Stimulated activated CD4-positive, alpha-beta T cell treated with anti-CD3 and anti-CD28 coated beads, Interleukin-4, amount 100 ng/mL, for 48 hours (primary cell): ENCODE results near the gene PLCD1.
A peak's percentile ranks its signal among the peaks of the same experiment; 100 is the strongest.

Experiments used
- DNase-seq, 2 donors: peaks; one replicate each; pipeline ENCODE4 v3.0.0-alpha.2; 2020; ENCODE audit warnings: low read depth in 2 of 2

PLCD1 gene

DNA sequence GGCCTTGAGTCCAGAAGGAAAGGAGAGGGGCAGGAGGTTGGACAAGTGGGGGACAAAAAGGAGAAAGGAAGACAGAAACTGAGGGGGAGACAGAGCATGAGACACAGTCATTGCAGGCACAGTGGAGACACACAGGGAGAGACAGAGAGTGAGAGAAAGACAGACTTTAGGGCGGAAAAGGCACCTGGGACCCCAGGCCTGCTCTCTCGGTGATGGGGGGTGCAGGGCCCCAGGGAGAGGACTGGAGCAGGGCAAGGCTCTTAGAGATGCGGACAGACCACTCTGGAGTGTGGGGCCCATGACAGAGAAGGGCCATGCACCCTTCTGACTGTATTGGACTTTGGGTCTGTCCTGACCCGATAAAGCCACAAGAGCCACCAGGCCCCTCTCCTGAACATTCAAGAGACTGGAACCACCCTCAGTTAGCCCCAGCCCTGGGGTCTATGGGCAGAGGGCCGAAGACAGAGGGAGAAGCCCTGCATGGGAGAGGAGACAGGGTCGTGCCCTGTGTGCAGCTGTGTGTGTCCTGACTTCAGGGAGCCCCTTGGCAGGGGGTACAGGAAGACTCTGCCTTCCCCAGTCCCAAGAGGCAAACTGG is 12.5 kb downstream of the PLCD1 start:
- no peak for DNase-seq

GRCh38 chr3:38016410-38016809 is 13.0 kb downstream of the PLCD1 start:
- DNase-seq, result no peak

DNA sequence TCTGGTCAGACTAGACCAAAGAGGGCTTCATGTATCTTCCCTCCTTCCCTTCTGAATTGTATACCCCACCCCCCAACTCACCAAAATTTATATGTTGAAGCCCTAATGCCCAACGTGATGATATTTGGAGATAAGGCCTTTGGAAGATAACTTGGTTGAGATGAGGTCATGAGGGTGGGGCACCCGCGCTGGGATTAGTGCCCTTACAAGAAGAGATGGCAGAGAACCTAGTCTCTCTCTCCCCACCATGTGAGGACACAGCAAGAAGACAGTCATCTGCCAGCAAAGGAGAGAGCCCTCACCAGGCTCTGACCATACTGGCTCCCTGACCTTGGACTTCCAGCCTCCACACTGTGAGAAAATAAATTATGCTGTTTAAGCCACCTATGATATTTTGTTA is 13.5 kb downstream of the PLCD1 start:
- no peak for DNase-seq

- DNase-seq, result no peak
These were observed 14.0 kb downstream of the PLCD1 start for GRCh38 chr3:38015485-38015884.

DNA sequence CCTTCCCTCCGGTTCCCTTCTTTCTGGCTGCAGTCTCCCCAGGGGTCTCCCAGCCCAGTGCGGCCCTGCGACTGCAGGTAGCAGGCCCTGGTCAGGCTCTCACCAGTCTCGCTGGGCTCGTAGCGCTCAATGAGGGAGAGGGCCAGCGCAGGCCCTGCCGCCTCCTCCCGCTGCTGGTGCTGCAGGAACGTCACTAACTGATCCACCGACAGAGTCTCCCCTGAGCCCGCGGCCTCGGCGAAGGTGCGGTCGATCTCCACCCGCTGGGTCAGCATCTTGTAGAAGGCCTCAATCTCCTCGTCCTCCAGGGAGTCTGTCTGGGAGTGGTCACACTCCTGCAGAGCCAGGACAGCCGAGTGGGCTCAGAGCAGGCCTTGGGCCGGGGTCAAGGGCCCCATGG is 18.3 kb downstream of the PLCD1 start:
- no peak for DNase-seq

DNA sequence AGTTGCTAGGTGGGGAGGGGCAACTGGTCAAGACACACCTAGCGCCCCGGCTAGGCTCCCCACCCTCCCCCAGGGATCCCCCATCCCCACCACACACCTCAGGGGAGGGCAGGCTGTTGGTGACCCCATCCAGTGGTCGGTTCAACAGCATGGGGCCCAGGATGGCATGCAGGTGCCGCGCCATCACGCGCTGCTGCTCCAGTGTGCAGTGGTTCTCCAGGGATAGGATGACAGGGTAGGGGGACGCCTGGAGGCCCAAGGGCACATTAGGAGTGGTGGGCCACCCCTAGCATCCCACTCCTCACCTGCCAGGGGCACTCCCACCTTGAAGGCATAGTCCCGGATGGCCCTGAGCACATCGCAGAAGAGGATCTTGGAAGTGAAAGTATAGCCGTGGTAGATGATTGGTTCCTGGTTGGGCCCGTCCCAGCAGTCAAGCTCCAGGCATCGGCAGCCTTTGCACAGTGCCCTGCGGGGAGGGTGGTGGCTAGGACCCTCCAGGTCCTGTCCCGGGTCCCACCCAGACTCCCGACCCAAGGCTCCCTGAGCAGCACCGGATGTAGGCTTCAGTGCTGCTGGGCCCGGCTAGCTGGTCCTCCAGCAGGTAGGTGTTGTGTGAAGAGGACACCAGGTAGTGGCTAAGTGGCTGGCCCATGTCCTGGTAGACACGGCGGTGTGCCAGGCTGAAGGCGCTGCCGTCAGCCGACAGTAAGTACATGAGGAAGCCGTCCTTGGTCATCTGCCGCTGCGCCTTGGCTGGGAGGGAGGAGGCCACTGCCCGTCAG is 19.4 kb downstream of the PLCD1 start:
- DNase-seq, result no peak

DNA sequence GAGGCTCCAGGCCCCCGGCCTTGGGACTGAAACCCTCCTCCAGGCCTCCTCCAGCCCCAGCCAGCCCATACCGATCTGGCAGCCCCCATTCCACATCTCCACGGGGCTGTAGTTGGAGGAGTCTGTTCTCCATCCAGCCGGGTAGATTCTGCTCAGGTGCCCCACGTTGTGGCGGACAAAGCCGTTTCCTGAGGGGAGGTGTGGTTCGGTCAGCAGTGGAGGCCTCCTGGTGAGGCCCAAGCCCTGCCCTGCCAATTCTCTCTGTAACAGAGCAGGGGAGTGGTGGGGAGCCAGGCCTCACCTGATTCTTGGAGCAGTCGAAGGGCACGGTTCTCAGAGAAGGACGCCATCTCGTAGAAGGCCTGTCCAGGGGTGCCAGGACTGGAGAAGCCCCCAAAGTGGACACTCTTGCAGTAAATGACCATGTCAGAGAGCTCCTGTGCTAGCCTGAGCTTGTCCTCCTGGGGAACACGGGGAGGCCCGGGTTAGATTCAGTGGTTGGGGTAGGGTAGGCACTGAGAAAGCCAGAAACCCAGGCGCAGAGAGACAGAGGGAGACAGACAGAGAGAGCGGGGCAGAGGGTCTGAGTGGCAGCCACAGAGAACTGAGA is 20.4 kb downstream of the PLCD1 start:
- DNase-seq, result no peak

GRCh38 chr3:38008191-38008701 is 21.2 kb downstream of the PLCD1 start:
- no peak for DNase-seq

DNA sequence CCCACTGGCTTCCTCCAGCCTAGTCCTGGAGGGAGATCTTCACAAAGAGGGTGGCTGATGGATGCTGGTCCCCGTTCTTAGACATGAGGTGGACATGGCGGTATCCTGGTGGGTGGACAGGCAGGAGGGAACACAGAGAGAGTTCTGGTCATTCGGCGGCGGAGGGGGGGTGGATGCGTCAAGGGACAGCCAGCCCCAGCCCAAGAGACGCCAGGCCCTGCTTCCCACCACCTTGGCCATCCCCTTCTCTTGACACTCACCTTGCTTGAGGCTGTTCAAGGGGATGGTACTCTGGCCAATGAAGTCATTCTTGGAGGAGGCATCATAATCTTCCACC is 21.7 kb downstream of the PLCD1 start:
- no peak for DNase-seq

- no peak for DNase-seq
These were observed 22.9 kb downstream of the PLCD1 start for GRCh38 chr3:38006445-38006995.

DNA sequence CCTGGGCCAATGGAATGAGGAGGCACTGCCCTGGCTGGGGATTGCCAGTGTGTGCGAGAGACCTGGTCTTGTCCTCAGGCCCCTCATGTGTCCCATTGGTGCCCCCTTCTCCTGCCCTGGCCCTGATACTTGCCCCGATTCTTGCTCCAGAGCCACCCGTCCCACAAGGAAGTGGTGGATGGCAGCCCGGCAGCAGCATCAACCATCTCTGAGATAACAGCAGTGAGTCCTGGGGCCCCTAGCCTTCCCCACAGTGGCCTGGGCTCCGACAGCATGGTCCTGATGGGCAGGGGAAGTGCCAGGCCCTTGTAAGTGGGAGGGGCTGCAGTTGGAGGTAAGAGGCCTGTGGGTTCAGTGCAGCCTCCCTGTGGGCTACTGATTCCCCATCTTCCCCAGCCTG is 23.4 kb downstream of the PLCD1 start:
- no peak for DNase-seq

DNA sequence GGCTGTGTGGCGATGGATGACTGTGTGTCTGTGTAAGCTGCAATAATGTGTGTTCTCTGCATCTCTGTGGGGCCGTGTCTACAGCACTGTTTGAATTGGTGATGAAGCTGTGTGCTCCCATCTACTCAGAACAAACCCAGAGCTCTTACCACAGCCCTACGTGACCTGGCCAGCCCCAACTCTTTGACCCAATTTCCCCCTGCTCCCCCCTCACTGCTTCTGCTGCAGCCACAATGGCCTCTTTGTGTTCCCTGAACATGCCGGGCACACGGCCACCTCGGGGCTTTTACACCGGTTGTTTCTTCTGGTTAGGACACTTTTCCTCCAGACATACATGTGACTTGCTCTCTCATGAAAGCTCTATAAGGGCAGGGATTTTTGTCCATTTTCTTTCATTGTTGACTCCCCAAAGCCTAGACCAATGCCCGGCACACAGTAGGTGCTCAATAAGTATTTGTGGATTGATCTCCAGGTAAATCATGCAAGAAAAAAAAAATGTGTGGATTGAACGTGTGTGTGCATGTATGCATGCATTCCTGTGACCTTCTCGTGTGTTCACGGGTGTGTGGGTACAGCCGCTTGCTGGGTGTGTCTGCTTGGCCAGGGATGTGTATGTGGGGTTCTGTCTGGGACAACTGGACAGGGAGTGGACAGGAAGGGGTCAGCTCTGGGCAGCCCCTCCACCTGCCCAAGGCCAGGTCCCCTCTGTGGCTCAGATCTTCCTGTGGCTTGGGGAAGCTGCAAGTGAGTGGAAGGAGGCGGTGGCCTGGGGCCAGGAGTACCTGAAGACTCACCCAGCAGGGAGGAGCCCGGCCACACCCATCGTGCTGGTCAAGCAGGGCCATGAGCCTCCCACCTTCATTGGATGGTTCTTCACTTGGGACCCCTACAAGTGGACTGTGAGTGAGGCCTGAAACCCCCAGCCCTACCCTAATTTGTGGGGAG is 24.1 kb downstream of the PLCD1 start:
- DNase-seq, result no peak

GRCh38 chr3:38004415-38005075 is 24.9 kb downstream of the PLCD1 start:
- peak; percentile 32 to 37 for DNase-seq

GRCh38 chr3:38003817-38004414 is 25.5 kb downstream of the PLCD1 start:
- no peak for DNase-seq

DNA sequence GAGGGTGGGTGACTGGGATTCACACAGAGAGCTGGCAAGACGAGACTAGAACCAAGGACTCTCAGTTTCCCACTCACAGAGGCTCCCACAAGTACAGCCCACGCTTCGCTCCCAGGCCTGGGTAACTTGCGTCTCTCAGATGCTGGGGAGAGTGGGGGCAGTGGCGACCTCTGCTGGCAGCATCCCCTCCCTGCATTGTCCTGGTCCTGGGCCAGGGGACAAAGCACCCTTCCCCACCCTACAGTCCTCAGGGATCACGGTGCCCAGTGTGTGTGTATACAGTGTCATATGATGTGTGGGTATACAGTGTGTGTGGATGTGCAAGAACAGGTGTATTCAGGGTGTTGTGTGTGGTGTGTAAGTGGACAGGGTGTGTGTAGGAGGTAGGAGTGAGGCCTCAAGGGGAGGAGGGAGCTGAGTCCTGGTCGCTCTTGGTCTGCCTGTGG is 26.0 kb downstream of the PLCD1 start:
- peak; percentile 42 to 54 for DNase-seq

DNA sequence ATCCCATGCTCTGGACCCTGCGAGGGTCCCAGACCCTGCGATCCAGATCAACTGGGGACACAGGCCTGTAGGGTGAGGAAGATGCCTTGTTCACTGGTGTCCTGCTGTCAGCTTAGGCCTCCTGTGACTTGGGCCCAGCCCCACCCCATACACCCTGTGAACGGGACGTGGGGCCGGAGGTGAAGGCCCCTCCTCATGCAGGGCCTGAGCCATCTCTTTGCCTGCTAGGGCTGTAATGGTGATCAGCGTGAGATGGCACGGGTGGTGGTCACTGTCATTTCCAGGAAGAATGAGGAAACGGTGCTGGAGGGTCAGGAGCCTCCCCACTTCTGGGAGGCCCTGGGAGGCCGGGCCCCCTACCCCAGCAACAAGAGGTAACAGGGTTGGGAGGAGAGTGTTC is 26.5 kb downstream of the PLCD1 start:
- DNase-seq, result no peak

- DNase-seq, result no peak
These were observed 27.1 kb downstream of the PLCD1 start for GRCh38 chr3:38002291-38002876.

- no peak for DNase-seq
These were observed 27.9 kb downstream of the PLCD1 start for GRCh38 chr3:38001456-38002081.

GRCh38 chr3:38000965-38001455 is 28.4 kb downstream of the PLCD1 start:
- no peak for DNase-seq
